GM12865 (cell line): ENCODE data around the gene BST1.

Experiments
- DNase-seq: peaks from one replicate; pipeline ENCODE4 v3.0.0; 2010; ENCODE audit warnings: low read depth
- H3K4me3 ChIP-seq: 2 replicates; pipeline ENCODE4 v1.5.1; 2011; ENCODE audit warnings: mild to moderate bottlenecking, low read depth, low read length, control low read depth
- CTCF ChIP-seq: IDR thresholded peaks from 2 replicates; pipeline ENCODE4 v1.5.1; 2011; ENCODE audit warnings: low read length, control low read depth, low read depth, inconsistent platforms; ENCODE audit not compliant: insufficient read depth; ENCODE audit errors: missing control alignments

Gene BST1

GRCh38 chr4:15676039-15676438, 26.8 kb upstream of the BST1 start:
- no peak for TF ChIP-seq CTCF
- H3K4me3 ChIP-seq, result no peak overlapping the region
- DNase-seq, result no peak

GRCh38 chr4:15676899-15677298, 26.0 kb upstream of the BST1 start:
- no peak for DNase-seq
- no peak for TF ChIP-seq CTCF
- no peak overlapping the region for H3K4me3 ChIP-seq

GRCh38 chr4:15677507-15677988, 25.3 kb upstream of the BST1 start:
- no peak overlapping the region for H3K4me3 ChIP-seq
- TF ChIP-seq CTCF, result no peak
- no peak for DNase-seq

- TF ChIP-seq CTCF, result no peak
- DNase-seq, result no peak
- H3K4me3 ChIP-seq, result peak overlapping the region; percentile 89
These were observed 21.8 kb upstream of the BST1 start for GRCh38 chr4:15681067-15681371.

GRCh38 chr4:15681372-15682241, 21.3 kb upstream of the BST1 start, which contains the start of gene FAM200B:
FAM200B (plus strand) TSS chr4:15681827; CDS start chr4:15686978, 5,151 bp downstream.
- DNase-seq, result peak; percentile 98
- peak within 1 kb of the TSS; percentile 89 for H3K4me3 ChIP-seq

GRCh38 chr4:15682242-15683142, 20.4 kb upstream of the BST1 start:
- H3K4me3 ChIP-seq, result peak overlapping the region; percentile 89
- peak; percentile 10 for DNase-seq
- no peak for TF ChIP-seq CTCF

More at GRCh38 chr4:15681372-15682241, 21.3 kb upstream of the BST1 start, which contains the start of gene FAM200B:
- TF ChIP-seq CTCF, result no peak
